ENCODE measurements around the gene PCDHA11.

Gene PCDHA11

GRCh38 chr5:140916325-140916724 is 47.6 kb downstream of the PCDHA11 start:
- TF ChIP-seq MAX (IDR thresholded peaks at IDR 0.05; ENCODE audit: low read depth, low read length) (no peak), POLR2A (IDR thresholded peaks at IDR 0.05; ENCODE audit: extremely low read depth, insufficient read length) (no peak), MYC (IDR thresholded peaks at IDR 0.05; ENCODE audit: low read depth, low read length) (no peak)
- DNase-seq (ENCODE audit: low read depth) = no peak
- H3K4me3 ChIP-seq (ENCODE audit: low read depth, low read length) = no peak overlapping the region

Data from NB4 (cell line).